Hematopoietic multipotent progenitor cell treated with erythropoietin and hydrocortisone succinate and interleukin-3 and kit ligand, for 6 days (in vitro differentiated cells): ENCODE measurements around the gene PPP2R5C.

Experiments
- DNase-seq: peaks from one replicate; pipeline ENCODE4 v3.0.0-alpha.2; 2015

The PPP2R5C gene

GRCh38 chr14:101757064-101757838, 4.3 kb upstream of the PPP2R5C start:
- no peak for DNase-seq

GRCh38 chr14:101757839-101758211, 3.7 kb upstream of the PPP2R5C start:
- no peak for DNase-seq

GRCh38 chr14:101758913-101759593, 2.5 kb upstream of the PPP2R5C start:
- DNase-seq, result no peak

- peak; percentile 96 for DNase-seq
These were observed 1.1 kb upstream of the PPP2R5C start for GRCh38 chr14:101760138-101761011.

- DNase-seq, result peak; percentile 24
These were observed 496 bp downstream of the PPP2R5C start for GRCh38 chr14:101761881-101762529.

- DNase-seq, result no peak
These were observed 1.1 kb downstream of the PPP2R5C start for GRCh38 chr14:101762530-101763101.

- no peak for DNase-seq
These were observed 2.6 kb downstream of the PPP2R5C start for GRCh38 chr14:101763941-101764709.

GRCh38 chr14:101767618-101768362, 6.3 kb downstream of the PPP2R5C start:
- no peak for DNase-seq

- no peak for DNase-seq
These were observed 8.7 kb downstream of the PPP2R5C start for GRCh38 chr14:101770183-101770582.

- no peak for DNase-seq
These were observed 11.3 kb downstream of the PPP2R5C start for GRCh38 chr14:101772770-101773169.

GRCh38 chr14:101773378-101773777, 11.9 kb downstream of the PPP2R5C start:
- no peak for DNase-seq

GRCh38 chr14:101774006-101774795, 12.7 kb downstream of the PPP2R5C start:
- DNase-seq, result no peak

GRCh38 chr14:101774814-101775213, 13.3 kb downstream of the PPP2R5C start:
- no peak for DNase-seq

GRCh38 chr14:101775826-101776225, 14.3 kb downstream of the PPP2R5C start:
- DNase-seq, result no peak

- DNase-seq, result no peak
These were observed 14.8 kb downstream of the PPP2R5C start for GRCh38 chr14:101776344-101776743.

- no peak for DNase-seq
These were observed 18.9 kb downstream of the PPP2R5C start for GRCh38 chr14:101780390-101780789.

GRCh38 chr14:101780887-101781239, 19.4 kb downstream of the PPP2R5C start:
- DNase-seq, result no peak

- peak; percentile 37 for DNase-seq
These were observed 19.9 kb downstream of the PPP2R5C start for GRCh38 chr14:101781240-101782061.
